Measurements from ENCODE around the gene RNF141. TPM values are rescaled to one million over a fixed set of nuclear protein-coding genes. Genes with fewer than 3 reads are reported as not detected.

The RNF141 gene
- total RNA-seq, result 7.5 TPM

GRCh38 chr11:10540915-10541560, at the start of gene RNF141:
Gene RNF141 (minus strand): TSS chr11:10541187. CDS start chr11:10534158, 7,029 bp downstream.
- peak; percentile 83 to 93 (median 93) for DNase-seq (ENCODE audit: low read depth in 2 of 3, low spot score in 2 of 3)

- no peak for DNase-seq (ENCODE audit: low read depth in 2 of 3, low spot score in 2 of 3)
Observed at GRCh38 chr11:10590218-10590915, 49.4 kb upstream of the RNF141 start.

GRCh38 chr11:10588904-10589303, 47.9 kb upstream of the RNF141 start:
- DNase-seq (ENCODE audit: low read depth in 2 of 3, low spot score in 2 of 3), result peak in 1 of 3 donors; percentile 40

- DNase-seq (ENCODE audit: low read depth in 2 of 3, low spot score in 2 of 3), result no peak
Observed at GRCh38 chr11:10587995-10588394, 47.0 kb upstream of the RNF141 start.

- no peak for DNase-seq (ENCODE audit: low read depth in 2 of 3, low spot score in 2 of 3)
Observed at GRCh38 chr11:10587388-10587787, 46.4 kb upstream of the RNF141 start.

- DNase-seq (ENCODE audit: low read depth in 2 of 3, low spot score in 2 of 3), result peak in 1 of 3 donors; percentile 49
Observed at GRCh38 chr11:10584071-10584501, 43.1 kb upstream of the RNF141 start.

- peak in 2 of 3 donors; percentile 74 for DNase-seq (ENCODE audit: low read depth in 2 of 3, low spot score in 2 of 3)
Observed at GRCh38 chr11:10581481-10582019, 40.6 kb upstream of the RNF141 start.

- DNase-seq (ENCODE audit: low read depth in 2 of 3, low spot score in 2 of 3), result no peak
Observed at GRCh38 chr11:10580623-10581022, 39.6 kb upstream of the RNF141 start.

GRCh38 chr11:10579700-10580099, 38.7 kb upstream of the RNF141 start:
- DNase-seq (ENCODE audit: low read depth in 2 of 3, low spot score in 2 of 3), result no peak

GRCh38 chr11:10576035-10576398, 35.0 kb upstream of the RNF141 start:
- no peak for DNase-seq (ENCODE audit: low read depth in 2 of 3, low spot score in 2 of 3)

- no peak for DNase-seq (ENCODE audit: low read depth in 2 of 3, low spot score in 2 of 3)
Observed at GRCh38 chr11:10575346-10576034, 34.5 kb upstream of the RNF141 start.

GRCh38 chr11:10573556-10573955, 32.6 kb upstream of the RNF141 start:
- no peak for DNase-seq (ENCODE audit: low read depth in 2 of 3, low spot score in 2 of 3)

GRCh38 chr11:10573028-10573427, 32.0 kb upstream of the RNF141 start:
- no peak for DNase-seq (ENCODE audit: low read depth in 2 of 3, low spot score in 2 of 3)

- DNase-seq (ENCODE audit: low read depth in 2 of 3, low spot score in 2 of 3), result no peak
Observed at GRCh38 chr11:10572533-10572932, 31.5 kb upstream of the RNF141 start.

GRCh38 chr11:10568486-10568941, 27.5 kb upstream of the RNF141 start, which contains the start of gene LYVE1:
Gene LYVE1 (minus strand): TSS chr11:10568665. CDS start chr11:10568532, 133 bp downstream.
- no peak for DNase-seq (ENCODE audit: low read depth in 2 of 3, low spot score in 2 of 3)

- DNase-seq (ENCODE audit: low read depth in 2 of 3, low spot score in 2 of 3), result no peak
Observed at GRCh38 chr11:10567446-10567845, 26.5 kb upstream of the RNF141 start.

- DNase-seq (ENCODE audit: low read depth in 2 of 3, low spot score in 2 of 3), result no peak
Observed at GRCh38 chr11:10566257-10566957, 25.4 kb upstream of the RNF141 start.

- no peak for DNase-seq (ENCODE audit: low read depth in 2 of 3, low spot score in 2 of 3)
Observed at GRCh38 chr11:10565493-10565892, 24.5 kb upstream of the RNF141 start.

GRCh38 chr11:10564696-10565318, 23.8 kb upstream of the RNF141 start:
- DNase-seq (ENCODE audit: low read depth in 2 of 3, low spot score in 2 of 3), result peak in 2 of 3 donors; percentile 41 to 60

GRCh38 chr11:10564030-10564429, 23.0 kb upstream of the RNF141 start:
- DNase-seq (ENCODE audit: low read depth in 2 of 3, low spot score in 2 of 3), result no peak

All from hematopoietic multipotent progenitor cell (in vitro differentiated cells).